Activated CD4-positive, alpha-beta T cell treated with anti-CD3 and anti-CD28 coated beads, Interleukin-2, amount 50 U/mL, for 48 hours (primary cell): ENCODE data around the gene SUMO3.
A peak's percentile ranks its signal among the peaks of the same experiment; 100 is the strongest.

ENCODE experiments used
- DNase-seq, 2 experiments: peaks; one replicate each; pipeline ENCODE4 v3.0.0-alpha.2; 2020

Gene SUMO3

DNA sequence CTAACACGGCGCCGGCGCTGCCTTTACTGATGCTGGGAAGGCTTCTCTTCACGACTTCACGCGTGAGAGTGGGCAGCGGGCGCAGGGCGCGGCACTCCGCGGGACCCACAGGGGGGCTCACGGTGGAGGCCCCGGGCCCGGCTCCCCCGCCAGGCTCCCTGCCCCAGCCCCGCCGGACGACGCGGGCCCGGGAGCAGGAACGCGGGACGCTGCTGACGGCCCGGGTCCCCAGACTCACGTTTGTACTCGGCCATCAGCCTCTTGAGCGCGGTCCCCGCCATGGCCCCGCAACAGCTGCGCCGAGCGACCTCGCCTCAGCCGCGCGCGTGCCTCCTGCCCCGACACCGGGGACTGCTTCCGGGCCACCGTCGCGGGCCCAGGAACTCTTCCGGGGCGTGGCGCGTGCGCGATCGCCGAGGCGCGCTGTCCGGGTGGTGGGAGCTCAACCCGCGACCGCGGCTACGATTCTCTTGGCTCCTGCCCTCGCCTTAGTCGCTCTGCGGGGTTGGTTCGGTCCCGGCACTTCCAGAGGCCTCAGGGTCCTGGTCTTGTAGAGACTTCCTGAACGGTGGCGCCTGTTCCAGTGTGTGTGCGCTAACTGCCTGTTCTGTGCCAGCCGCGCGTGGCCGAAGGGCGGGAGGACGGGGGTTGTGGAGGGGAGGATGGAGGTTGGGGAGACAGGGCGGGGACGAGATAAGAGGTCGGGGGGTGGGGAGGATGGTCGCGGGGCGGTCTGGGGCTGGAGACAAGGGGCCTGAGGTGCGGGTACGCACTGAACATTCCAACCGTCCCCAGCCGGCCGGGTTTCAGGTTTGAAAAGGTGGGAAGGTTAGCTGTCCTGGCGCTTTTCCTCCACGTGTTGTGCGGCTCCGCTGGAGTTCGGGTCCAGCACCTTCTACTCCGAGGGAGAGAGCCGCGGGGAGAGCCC is 16.1 kb downstream of the SUMO3 start, which contains the start of gene UBE2G2:
UBE2G2 (minus strand) TSS at position 353 of the 928 bp plus-strand sequence; CDS start at position 281, 72 bp downstream.
- peak; percentile 85 to 89 for DNase-seq

DNA sequence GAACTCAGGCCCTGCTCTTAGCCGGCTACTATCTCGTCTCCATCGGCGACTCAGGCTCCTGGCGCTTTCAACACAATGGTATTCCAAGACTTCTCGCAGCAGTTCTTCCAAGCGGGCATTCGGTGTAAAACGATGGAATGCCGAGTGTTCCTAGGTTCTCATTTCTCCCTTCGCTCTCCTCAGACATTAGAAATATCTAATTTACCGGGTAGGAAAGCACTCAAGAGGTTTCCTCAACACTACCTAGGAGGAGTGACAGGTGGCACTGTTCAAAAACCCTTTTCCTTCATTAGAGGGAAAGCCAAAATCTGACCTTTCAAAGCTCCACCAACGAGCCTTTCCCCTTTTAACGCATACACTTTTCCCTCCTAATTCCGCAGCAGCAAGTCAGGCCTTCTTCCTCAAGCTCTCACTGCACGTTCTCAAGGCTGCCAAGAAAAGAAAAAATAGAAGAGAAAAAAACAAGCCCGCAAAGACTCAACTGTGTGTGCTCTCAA is 16.8 kb downstream of the SUMO3 start:
- DNase-seq: peak in 1 of 2 experiments; percentile 11

DNA sequence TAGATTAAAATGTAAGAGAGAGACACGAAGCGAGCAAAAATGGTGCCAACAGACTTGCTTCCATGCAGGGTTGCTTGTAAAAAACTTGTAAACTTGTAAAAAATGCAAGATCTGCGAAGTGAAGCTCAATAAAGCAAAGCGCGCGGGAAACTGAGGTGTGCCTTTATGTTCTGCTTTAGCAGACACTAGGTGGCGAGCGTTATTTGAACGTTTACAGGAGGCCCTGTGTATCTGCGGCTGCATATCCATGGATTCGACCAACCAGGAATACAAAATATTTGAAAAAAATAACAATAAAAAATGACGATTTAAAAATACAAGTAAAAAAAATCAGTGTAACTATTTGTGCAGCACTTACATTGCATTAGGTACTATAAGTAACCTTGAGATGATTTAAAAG is 17.8 kb downstream of the SUMO3 start:
- peak; percentile 14 to 27 for DNase-seq

DNA sequence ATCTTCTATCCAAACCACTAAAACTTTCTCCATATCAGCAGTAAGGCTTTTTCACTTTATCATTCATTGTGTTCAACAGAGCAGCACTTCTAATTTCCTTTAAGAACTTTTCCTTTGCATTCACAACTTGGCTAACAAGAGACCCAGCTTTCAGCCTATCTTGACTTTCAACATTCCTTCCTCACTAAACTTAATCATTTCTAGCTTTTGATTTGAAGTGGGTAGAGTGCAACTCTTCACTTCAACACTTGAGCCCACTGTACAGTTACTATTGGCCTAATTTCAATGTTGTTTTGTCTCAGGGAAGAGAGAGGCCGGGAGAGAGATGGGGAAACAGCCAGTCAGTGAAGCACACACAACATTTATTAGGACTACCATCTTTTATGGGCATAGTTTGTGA is 18.2 kb downstream of the SUMO3 start:
- DNase-seq: no peak

DNA sequence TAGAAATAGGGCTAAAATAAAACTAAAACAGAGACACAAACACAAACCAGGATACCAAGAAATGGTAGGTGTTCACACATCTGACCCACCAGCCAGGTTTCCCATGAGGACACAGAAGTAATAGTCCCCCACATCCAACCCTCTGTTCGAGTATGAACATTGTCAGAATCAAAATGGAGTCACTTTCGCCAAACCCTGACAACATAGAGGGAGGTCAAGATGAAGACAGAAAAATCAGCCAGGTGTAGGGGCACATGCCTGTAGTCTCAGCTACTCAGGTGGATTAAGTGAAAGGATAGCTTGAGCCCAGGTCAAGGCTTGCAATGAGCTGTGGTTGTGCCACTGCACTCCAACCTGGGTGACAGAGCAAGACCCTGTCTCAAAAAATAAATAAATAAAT is 20.1 kb downstream of the SUMO3 start:
- DNase-seq: no peak

DNA sequence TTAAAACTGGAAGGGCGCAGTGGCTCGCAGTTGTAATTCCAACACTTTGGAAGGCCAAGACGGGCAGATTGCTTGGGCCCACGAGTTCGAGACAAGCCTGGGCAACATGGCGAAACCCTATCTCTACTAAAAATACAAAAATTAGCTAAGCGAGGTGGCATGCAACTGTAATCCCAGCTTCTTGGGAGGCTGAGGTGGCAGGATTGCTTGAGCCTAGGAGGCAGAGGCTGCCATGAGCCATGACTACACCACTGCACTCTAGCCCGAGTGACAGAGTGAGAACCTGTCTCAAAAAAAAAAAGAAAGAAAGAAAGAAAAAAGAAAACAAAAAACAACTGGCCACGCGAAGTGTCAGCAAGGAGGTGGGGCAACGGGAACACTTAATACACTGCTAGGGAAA is 22.5 kb downstream of the SUMO3 start:
- DNase-seq: no peak

DNA sequence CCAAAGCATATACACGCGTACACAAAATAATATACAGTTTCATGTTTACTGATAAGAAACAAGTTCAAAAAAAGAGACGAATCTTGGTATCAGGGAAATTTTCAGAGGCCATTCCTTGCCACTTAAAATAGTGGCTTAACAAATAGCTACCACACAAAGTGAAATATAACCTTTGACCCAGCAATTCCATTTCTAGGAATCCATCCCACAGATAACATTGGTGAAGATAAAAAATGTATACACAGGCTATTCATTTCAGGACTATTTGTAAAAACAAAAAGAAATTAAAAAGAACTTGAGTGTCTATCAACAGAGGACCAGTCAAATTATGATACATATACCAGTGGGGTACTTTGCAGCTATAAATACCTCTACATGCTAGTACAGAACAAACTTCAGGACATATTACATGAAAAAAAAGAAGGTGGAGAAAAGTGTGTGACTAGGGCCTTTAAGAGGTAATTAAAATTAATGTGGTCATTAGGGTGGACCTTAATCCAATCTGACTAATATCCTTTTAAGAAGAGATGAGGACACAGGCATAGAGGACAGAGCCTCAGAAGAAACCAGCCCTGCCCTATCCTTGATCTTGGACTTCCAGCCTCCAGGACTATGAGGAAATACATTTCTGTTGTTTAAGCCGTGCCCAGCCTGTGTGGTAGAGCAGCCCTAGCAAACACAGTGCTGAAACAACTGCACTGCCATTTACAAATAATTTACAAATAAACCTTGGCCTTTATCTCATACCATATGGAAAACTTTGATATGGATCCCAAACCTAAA is 24.1 kb downstream of the SUMO3 start:
- no peak for DNase-seq

DNA sequence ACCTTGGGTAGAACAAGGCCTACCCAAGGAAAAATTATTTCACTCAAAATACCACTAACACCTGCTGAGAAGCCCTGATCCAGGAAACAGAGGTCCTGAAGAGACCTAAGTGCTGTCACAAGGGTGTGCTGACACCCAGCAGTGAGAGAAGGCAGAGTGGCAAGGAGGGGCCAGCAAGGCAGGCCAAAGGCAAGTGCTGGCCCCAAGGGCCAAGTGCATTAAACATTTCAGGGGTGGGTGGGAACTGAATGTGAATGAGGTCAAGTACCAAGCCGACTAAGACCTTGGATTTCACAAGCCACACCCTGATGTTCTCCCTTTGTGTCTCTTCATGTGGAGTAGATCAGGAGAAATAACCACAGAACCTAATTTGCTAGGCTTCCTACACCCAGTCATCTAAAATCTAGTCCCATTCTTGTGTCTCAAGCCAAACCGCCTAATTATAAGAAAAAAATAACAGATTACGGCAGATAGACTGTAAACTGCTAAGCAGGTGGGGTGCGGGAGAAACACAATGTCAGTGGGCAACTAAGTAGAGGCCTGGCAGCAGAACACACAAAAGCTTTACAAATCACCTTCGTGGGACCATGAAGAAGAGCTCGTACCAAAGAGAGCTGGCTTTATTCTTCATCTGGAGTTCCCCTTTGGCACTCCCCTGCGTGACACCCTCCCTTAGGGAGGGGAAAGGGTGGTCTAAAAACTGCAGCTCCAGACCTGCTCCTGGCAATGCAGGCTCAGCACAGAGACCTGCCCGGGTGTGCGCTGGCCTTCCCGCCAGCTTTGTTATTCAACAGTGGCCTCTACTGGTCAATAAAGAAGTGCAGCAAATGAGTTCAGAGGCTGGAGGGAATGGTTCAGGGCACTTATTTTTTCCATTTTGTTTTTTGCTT is 24.9 kb downstream of the SUMO3 start:
- DNase-seq: peak; percentile 27 to 46

DNA sequence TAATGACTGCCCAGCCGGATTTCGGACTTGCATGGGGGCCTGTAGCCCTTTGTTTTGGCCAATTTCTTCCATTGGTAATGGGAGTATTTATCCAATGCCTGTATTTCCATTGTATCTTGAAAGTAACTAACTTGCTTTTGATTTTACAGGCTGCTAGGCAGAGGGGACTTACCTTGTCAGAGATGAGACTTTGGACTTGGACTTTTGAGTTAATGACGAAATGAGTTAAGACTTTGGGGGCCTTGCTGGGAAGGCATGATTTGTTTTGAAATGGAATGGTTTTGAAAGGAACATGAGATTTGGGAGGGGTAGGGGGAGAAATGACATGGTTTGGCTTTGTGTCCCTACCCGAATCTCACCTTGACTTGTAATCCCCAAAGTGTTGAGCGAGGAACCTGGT is 25.9 kb downstream of the SUMO3 start:
- DNase-seq: no peak

DNA sequence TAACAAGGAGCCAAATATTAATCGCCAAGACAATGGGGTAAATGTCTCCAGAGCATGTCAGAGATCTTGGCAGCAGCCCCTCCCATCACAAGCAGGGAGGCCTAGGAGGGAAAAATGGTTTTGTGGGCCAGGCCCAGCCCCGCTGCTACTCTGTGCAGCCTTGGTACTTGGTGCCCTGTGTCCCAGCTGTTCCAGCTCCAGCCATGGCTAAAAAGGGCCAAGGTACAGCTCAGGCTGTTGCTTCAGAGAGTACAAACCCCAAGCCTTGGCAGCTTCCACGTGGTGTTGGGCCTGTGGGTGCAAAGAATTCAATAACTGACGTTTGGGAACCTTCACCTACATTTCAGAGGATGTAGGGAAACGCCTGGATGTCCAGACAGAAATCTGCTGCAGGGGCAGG is 26.6 kb downstream of the SUMO3 start:
- no peak for DNase-seq

DNA sequence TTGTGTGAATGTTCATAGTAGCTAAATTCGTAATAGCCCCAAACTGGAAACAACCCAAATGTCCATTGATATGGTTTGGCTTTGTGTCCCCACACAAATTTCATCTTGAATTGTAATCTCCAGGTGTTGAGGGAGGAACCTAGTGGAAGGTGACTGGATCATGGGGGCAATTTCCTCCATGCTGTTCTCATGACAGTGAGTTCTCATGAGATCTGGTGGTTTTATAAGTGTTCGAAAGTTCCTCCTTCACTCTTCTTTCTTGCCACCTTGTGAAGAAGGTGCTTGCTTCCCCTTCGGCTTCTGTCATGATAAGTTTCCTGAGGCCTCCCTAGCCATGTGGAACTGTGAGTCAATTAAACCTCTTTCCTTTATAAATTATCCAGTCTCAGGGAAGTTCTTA is 27.5 kb downstream of the SUMO3 start:
- DNase-seq: no peak

DNA sequence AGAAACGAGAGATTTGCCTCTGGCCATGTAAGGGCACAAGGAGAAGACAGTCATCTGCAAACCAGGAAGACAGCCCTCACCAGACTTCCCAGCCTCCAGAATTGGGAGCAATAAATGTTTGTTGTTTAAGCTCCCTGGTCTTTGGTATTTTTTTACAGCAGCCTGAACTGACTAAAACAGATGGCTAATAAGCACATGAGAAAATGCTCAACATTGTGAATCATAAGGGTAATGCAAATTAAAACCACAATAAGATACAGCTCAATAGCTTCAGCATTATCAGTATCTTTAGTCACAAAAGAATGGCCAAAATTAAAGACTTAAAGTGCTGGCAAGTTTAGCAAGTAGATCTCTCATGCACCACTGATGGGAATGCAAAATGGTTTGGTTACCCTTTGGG is 28.0 kb downstream of the SUMO3 start:
- no peak for DNase-seq

DNA sequence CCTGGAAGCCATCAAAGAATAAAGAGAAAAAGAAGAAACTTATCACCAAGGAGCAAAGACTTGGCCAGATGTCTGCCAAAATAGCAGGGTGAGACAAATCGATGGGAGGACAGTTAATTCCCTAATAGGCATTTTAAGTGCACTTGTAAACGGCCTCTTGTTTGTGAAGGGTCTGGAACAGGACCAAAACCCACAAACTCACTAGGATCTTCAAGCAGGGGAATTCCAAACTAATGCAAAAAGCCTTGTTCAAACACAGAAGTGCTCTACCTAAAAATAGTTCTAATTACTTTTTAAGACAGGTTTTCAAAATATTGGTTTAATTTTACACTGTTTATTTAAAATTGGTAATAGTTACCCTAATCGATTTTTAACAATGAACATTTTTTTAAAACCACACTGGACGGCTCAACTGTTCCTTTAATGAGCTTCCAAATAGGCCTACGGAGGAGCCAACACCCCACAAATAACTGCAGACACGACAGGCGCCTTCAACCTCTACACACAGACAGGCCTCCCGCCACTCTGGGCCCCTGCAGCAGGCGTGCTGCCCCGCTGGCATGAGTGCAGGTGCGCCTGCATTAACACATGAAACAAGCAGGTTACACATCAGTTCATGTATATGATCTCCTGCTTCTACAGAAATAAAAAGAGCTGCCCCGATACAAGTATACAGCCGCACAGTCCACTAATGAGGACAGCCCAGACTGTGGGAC is 32.1 kb downstream of the SUMO3 start:
- DNase-seq: no peak

DNA sequence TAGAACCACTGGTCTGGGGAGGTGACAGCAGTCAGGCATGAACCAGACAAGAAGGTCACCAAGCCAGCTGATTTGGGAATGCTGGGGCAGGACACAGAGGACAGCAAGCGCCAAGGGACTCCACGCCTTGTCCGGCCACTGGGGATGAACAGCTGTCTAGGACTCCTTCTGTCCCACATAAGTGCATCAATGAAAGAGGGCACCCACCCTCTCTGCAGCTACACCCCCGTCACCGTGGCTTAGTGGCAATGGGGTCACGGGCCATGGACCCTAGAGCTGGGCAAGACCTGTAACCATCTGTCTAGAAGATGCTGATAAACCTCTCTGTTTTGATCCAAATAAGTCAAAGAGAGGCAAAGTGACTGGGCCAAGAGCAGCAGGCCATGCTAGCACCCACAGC is 33.1 kb downstream of the SUMO3 start:
- DNase-seq: no peak

DNA sequence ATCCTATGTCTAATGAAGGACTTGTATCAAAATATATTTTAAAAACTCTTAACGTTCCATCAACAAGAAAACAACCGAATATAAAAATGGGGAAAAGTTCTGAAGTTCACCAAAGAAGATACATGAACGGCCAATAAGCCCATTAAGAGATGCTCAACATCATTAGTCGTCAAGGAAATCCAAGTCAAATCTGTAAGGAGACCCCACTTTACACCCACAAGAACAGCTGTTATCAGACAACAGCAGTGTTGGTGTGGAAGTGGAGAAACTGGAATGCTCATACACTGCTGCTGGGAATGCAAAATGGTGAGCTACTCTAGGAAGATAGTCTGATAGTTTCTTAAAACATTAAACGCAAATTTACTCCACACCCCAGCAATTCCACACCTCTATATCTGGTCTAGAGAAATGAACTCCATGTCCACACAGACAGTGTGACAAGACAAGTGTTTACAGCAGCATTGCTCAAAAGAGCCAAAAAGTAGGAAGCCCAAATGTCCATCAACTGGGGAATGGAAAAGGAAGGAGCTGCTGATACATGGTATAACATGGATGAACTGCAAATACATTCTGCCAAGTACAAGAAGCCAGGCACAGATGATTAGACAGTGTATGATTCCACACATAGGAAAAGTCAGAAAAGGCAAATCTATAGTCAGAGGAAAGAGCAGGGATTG is 34.7 kb downstream of the SUMO3 start:
- DNase-seq: no peak

DNA sequence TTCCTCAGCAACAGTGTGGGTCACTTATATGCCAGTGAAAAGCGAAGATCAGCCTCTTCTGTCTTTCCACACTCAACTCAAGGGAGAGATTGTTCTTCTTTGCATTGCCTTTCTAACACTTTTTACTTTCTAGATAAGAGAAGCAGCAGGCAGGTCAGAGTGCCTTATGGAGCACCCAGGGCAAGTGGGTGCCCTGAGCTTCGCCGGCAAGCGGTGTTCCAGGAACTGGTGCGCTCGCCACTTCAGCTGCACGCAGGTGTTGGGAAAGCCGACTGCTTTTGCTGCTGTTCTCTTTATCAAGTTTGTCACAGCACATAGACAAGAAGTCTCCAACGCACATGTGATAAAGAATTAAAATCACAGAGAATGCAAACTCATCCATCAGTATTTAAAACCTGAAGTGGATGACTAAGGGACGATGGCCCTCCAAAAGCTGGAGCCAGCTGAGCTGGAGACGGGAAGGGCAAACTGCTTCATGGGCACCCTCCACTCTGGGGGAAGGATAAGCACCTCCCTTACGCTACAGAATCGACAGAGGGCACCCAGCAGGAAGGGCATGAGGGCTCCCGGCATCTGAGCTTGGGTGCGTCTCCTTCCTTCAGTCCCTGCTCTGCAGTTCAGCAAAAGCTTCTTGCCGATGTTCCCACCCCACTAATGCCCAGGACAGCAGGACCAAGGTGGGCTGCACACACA is 36.9 kb downstream of the SUMO3 start:
- DNase-seq: no peak

DNA sequence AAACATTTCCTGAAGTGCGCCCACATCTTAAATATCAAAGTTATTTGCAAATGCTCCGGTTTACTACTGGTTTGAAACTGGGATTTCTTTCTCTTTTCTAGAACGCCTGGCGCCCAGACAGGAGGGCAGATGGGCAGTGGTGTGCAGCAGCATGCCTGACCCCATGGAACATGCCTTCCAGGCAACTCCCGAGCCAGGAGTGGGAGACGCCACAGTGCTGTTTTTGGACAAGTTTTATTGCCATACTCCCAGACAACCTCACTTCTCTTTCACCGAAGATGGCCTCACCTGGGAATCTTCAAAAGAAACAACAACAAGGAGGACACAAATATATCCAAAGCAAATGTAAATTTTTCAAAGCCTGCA is 37.7 kb downstream of the SUMO3 start:
- DNase-seq: no peak

DNA sequence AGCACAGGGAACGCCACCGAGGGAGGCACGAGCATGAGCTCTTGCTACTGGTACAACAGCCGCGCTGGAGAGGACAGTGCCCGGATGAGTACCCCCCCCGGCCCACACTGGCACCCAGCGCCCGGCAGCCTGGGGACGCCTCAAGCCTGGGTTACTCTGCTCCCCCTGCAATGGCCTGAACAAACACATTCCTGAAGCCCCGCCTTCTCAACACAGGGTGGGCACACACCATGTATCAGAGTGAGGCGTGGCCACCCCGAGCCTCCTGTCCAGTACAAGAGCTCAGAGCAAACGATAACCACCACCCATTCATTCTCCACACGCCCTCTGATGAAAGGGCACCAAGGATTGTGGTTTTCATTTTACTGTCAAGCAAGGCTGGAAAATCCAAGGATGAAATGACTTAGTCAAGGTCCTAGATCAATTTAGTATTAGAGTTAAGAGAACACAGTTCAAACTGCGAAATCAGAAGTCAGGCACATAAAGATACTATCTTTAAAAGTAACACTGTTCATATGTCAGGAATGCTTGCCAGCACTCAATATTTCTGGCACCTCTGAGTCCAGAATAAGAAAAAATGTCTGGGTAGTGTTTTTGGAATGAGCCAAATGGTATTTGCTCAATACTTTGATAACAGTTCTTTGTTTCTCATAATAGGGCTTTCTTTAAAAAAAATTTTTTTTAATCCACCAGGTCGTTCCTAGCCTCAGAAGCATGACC is 38.3 kb downstream of the SUMO3 start:
- DNase-seq: no peak

DNA sequence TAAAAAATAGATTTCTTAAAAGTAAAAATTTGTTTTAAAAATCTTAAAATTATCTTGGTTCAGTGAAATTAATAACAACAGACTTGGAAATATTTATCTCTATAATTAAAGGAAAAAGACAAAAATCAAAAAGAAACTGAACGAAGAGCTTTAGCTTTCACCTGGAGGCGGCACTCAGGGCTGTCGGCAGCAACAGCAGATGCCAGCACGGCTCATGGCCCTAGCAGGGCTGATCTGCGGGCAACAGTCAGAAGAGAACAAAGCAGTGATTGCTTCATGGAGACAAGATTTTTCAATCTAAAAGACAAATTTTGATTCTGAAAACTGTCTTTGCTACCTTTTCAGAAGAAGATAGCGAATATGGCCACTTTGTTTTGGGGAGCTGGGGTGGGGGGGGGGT is 38.9 kb downstream of the SUMO3 start:
- no peak for DNase-seq

DNA sequence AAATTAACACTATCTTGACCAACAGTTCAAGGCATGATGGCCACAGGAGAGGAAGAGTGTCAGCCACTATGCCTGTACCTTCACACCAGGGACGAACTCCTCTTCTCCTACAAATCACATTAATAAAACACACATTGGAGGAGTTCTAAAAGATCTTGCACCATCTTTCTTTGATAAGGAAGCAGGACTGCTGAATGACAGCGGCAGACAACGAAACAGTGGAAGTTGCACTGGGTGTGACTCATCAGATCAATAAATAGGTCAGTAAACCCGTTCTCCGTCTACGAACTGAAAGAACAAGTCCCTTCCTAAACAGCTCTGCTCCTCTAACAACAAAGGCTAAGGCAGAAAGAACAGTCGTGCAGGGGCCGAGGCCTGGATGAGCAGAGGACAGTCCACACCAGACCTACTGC is 39.4 kb downstream of the SUMO3 start:
- no peak for DNase-seq
